CD4-positive, alpha-beta T cell treated with Interleukin-6 for 4 hours (primary cell): ENCODE measurements around the gene TFB2M.

Source experiments
- DNase-seq: peaks from one replicate; pipeline ENCODE4 v3.0.0-alpha.2; 2020; ENCODE audit warnings: mixed read lengths

Gene TFB2M

GRCh38 chr1:246550402-246550801 lies 15.7 kb downstream of the TFB2M start:
- no peak for DNase-seq

GRCh38 chr1:246549665-246550064 lies 16.4 kb downstream of the TFB2M start:
- DNase-seq = no peak

- DNase-seq = no peak
Observed at GRCh38 chr1:246544001-246544400, 22.1 kb downstream of the TFB2M start.

GRCh38 chr1:246540738-246541491 lies 25.1 kb downstream of the TFB2M start:
- DNase-seq = no peak

- DNase-seq = no peak
Observed at GRCh38 chr1:246537887-246538286, 28.2 kb downstream of the TFB2M start.

- DNase-seq = no peak
Observed at GRCh38 chr1:246537441-246537840, 28.6 kb downstream of the TFB2M start.

GRCh38 chr1:246534114-246534513 lies 31.9 kb downstream of the TFB2M start:
- no peak for DNase-seq

GRCh38 chr1:246533371-246533905 lies 32.6 kb downstream of the TFB2M start:
- DNase-seq = no peak

- DNase-seq = no peak
Observed at GRCh38 chr1:246532519-246532918, 33.5 kb downstream of the TFB2M start.

GRCh38 chr1:246530482-246530881 lies 35.6 kb downstream of the TFB2M start:
- no peak for DNase-seq

- DNase-seq = no peak
Observed at GRCh38 chr1:246528933-246529731, 36.9 kb downstream of the TFB2M start.

GRCh38 chr1:246527402-246528088 lies 38.5 kb downstream of the TFB2M start:
- DNase-seq = no peak

GRCh38 chr1:246526915-246527314 lies 39.1 kb downstream of the TFB2M start:
- DNase-seq = no peak

GRCh38 chr1:246526380-246526779 lies 39.7 kb downstream of the TFB2M start:
- no peak for DNase-seq

- DNase-seq = no peak
Observed at GRCh38 chr1:246519514-246519913, 46.5 kb downstream of the TFB2M start.

- DNase-seq = no peak
Observed at GRCh38 chr1:246518456-246519205, 47.4 kb downstream of the TFB2M start.

- DNase-seq = no peak
Observed at GRCh38 chr1:246517391-246517790, 48.7 kb downstream of the TFB2M start.

- no peak for DNase-seq
Observed at GRCh38 chr1:246516126-246516525, 49.9 kb downstream of the TFB2M start.

- no peak for DNase-seq
Observed at GRCh38 chr1:246515390-246516005, 50.6 kb downstream of the TFB2M start.

- no peak for DNase-seq
Observed at GRCh38 chr1:246513619-246514343, 52.3 kb downstream of the TFB2M start.

GRCh38 chr1:246513041-246513440 lies 53.0 kb downstream of the TFB2M start:
- no peak for DNase-seq
